ENCODE measurements around the gene MICAL3.

MICAL3 gene

DNA sequence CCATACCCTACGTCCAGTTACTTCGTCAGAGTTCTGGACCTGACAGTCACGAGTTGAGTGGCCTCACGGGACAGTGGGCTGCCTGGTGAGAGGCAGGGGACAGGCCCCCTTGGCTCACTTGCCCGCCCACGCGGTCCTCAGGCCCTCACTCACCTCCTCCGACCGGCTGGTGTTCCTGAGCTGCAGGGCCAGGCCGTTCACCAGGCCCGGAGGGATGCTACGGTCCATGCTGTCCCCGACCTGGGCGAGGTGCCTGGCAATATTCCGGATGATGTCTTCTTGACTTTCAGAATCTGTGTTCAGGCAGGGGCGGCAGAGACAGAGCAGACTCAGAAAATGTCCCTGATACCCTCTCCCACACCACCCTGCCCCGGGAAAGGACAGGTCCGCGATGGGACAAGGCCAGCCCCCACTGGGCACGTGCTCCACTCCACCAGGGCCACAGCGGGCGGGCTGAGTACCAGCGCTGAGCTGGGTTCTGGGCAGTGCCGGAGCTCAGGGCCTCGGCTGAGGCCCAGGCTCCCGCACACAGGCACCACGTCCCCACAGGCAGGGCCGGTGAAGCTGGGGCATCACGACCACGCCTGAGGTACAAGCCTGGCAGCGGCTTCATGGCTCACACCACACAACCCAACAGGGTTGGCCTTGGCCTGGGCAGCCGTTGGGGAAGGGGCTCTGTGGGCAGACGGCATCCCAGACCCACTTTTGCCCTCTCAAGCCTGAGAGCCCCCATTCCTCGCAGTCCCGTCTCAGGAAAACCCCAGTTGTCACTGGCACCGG lies 285.0 kb downstream of the MICAL3 start:
- DNase-seq = no peak

DNA sequence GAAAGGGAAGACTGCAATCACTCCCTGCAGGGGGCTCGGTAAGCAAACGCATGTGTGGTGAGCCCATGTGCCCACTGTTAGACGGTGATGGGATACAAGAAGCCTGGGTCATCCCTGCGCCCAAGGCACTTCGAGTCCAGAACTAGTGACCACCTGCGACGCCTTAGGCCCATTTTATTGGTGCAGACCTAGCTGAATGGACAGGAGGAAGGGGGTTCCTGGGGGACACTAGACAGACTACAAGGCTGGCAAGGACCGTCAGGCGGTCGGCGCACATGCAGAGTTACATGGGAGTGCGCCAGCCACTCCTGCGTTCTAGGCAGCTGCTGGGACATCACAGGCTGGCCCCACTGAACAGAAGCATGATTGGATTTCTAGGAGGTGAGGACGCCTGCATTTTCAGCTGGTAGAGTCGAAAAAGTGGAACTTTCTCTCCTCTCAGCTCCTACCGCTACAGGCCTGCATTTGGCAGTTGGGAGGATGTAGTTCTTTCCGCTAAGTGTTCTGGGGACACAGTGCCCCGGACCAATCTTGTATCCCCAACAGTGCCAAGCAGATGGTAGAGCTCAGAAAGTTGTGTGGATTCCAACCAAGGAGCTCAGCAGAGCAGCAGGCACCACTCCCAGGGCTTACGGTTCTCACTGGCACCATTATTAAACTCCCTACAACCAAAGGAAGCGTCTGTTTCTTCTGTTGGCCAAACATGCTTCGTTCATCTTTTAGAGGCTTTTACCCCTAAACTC lies 285.8 kb downstream of the MICAL3 start:
- no peak for DNase-seq
